Activated CD8-positive, alpha-beta memory T cell treated with anti-CD3 and anti-CD28 coated beads for 24 hours (primary cell): ENCODE measurements around the gene GYPC.
A peak's percentile ranks its signal among the peaks of the same experiment; 100 is the strongest.

Experiments
- DNase-seq: peaks from one replicate; pipeline ENCODE4 v3.0.0-alpha.2; 2020

Gene GYPC

GRCh38 chr2:126652323-126652891 lies 3.6 kb upstream of the GYPC start:
- DNase-seq: no peak

- no peak for DNase-seq
Observed at GRCh38 chr2:126653109-126653508, 2.8 kb upstream of the GYPC start.

- DNase-seq: no peak
Observed at GRCh38 chr2:126653761-126654160, 2.2 kb upstream of the GYPC start.

DNA sequence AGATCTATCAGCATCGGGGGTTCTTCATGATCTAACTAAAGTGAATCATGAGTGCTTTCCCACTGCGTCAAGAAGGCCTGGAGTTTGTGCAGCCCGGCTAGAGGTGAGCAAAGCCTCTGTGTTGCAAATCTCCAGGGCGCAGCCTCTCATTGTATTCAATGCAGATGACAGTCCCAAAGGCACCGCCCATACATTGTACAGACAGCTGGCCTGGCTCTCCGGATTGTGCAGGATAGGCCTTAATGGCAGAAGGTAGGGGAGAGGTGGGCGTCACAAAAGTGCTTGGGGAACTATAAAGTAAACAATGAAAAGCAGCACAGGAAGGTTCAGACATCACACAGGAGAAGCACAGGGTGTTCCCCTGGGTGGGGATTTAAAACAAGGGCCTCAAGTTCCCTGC lies 907 bp upstream of the GYPC start:
- DNase-seq: no peak

GRCh38 chr2:126656431-126657147 lies 631 bp downstream of the GYPC start:
- DNase-seq: peak; percentile 84

GRCh38 chr2:126657148-126657635 lies 1.2 kb downstream of the GYPC start:
- peak; percentile 82 for DNase-seq

DNA sequence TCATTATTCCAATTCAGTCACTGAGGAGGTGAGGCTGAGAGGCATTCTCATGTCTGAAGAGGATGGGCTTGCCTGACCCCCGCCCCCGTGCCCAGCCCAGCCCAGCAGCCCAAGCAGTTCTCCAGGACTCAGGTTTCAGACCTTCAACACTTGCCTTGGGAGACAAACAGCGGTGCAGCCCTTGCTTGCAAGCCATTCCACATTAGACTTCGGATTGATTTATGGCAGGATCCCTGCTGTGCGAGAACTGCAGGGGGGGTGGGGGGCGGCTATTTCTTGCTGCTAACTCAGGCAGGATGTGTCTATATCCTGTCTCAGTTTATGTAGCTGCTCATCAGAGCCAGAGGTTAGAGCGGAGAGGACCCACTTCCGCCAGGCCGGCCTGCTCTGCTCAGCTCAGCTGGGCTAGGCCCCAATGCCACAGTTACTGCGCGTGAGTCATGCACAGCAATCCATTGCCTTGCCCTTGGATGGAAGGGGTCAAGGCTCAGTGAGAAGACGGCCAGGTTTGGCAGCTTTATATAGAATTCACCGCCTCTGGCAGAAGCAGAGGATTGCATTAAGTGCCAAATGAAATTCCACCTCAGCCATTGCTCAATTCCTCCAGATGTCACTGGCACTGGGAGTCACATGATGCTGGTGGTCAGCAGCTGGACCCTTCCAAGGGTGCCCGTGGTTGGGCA lies 1.8 kb downstream of the GYPC start:
- DNase-seq: peak; percentile 85

GRCh38 chr2:126658319-126658904 lies 2.5 kb downstream of the GYPC start:
- DNase-seq: no peak

- DNase-seq: peak; percentile 80
Observed at GRCh38 chr2:126658905-126659561, 3.1 kb downstream of the GYPC start.

DNA sequence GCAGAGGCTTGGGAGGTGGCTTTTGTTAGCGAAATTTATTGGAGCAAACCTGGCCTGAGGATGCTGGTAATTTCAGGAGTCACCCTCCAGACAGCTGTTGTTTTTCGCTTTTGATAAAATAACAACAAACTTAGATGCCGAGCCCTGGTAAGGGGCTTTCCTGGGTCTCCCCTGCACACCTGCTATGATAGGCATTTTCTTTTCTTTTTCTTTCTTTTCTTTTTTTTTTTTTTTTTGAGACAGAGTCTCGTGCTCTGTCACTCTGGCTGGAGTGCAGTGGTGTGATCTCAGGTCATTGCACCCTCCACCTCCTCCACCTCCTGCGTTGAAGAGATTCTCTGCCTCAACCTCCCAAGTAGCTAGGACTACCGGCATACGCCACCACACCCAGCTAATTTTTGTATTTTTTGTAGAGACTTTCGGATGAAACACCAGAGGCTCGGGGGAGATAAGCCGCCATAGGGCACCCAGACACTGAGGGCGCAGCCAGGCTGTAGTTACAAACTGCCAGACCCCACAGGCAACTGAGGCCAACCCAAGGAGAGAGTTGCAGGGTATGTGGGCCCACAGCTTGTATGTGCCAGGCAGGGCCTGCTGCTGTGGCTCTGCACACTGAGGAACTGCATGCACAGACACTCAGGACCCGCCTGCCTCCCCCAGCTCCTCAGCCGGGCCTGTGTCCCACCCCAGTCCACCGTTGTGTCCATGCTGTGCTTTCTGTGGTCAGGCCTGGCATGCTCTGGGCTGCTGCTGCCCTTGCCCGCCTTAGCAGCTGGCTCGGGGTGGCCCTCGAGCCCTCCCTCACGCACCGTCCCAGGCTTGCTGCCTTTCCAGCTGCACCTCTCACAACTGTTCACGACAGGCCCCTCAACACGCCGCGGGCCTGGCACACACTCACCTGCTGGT lies 3.9 kb downstream of the GYPC start:
- DNase-seq: no peak

DNA sequence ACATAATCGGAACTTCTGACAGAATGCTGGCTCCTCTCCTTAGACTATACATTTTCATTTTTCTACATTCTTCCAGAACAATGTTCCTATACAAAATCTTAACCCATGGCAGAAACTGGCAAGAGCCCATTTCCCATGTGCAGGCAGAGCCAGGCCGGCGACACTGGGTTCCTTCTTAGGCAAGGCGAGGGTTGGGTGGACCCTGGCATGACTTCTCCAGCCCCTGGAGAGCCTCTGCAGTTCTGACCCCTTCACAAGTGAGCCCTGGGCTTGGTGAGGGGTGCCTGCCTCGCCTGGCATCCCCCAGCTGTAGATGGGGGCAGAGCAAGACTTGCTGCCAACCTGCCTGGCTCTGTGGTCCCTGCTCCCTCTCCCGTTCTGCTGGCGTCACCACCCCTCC lies 5.0 kb downstream of the GYPC start:
- DNase-seq: no peak

DNA sequence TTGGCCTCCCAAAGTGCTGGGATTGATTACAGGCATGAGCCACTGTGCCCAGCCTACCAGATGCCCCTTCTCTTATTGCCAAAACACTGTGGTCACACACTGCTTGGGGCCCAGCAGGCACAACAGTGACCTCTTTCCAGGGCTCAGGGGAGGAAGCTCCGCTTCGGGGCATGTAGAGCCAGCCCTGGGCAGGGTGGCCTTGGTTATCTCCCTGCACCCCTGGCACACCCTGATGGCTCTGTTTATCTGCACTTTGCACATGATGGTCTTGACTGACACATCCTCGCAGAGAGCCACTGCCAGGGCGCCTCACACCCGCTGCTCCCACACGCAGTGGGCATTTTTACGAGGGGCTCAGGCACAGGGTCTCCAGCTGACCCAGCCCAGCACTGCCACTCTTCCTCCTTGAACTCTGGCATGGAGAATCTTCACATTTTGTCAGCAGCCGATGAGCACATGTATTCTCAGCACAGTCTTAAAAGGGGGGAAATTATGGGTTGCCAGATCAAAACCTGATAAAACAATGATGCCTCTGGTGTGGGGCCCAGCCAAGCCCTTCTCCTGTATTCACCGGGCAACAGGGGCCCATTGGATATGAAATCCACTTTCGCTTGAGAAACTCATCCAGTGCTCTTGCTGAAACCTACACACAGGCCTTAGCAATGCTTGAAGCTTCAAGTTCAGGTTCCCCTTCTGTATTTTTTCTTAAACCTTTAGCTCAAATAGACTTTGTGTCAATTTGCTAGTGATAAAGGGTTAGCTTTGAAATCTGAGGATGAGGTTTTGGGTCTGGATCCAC lies 5.9 kb downstream of the GYPC start:
- DNase-seq: no peak

DNA sequence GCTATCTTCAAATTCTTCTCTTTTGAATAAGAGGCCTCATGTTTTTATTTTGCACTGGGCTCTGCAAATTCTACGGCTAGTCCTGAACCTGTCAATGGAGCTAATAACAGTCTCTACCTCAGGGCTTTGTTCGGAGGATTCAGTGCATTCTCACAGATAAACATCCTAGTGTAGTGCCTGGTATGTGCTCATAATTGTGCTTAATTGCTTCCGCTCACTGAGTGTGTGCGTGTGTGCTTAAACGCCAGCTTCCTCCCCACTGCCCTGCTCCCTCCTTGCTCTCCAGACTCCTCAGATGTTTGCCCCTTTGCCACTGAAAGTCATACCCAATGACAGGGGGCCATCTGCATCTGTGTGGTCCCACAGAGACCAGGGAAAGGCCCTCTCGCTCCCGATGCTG lies 6.7 kb downstream of the GYPC start:
- DNase-seq: no peak

DNA sequence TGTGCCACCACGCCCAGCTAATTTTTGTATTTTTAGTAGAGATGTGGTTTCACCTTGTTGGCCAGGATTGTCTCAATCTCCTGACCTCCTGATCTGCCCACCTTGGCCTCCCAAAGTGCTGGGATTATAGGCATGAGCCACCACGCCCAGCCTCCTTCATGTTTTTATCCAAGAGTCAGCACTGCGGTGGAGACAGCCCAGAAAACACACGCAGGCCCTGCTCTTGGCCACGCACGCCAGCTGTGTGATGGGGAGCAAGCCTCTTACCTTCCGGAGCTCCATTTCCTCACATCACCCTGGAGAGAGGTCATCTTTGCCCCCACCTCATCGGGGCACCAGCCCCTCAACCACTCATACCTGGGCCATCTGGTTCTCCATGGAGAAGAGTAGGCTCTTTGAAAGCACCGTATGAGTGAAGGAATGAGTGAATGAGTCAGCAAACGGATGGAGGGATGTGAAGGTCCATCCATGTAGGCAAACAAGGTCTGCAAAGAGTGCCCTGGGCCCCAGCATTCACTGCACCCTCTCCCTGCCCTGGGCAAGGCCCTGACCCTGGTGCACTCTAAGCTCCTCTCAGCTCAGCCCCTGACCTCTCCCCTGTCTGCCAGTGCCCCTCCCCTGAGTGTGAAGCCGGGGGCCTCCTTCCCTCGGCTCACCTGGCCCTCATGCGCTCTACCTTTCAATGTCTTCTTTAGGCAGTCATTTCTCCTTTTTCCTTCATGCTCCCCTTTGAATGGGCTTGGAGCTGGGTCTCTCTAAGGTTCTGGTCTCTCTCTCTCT lies 7.4 kb downstream of the GYPC start:
- no peak for DNase-seq

GRCh38 chr2:126664234-126664633 lies 8.3 kb downstream of the GYPC start:
- DNase-seq: no peak

DNA sequence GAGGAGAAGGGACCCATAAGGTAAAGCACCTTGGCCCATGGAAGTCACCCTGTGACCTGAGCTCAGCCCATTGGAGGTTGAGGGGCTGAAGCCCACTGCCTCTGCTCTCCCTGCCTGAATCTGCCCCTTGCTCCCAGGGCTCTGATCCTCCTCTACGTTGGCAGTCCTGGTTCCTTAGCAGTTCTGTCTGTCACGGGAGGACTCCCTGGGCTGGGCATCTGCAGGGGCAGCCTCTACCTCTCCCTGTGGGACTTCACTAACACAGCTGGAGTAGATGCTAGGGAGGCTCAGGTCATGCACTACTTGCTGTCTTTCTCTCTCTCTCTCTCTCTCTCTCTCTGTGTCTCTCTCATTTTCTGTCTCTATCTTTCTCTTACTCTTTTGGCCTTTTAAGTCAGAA lies 8.7 kb downstream of the GYPC start:
- DNase-seq: no peak

DNA sequence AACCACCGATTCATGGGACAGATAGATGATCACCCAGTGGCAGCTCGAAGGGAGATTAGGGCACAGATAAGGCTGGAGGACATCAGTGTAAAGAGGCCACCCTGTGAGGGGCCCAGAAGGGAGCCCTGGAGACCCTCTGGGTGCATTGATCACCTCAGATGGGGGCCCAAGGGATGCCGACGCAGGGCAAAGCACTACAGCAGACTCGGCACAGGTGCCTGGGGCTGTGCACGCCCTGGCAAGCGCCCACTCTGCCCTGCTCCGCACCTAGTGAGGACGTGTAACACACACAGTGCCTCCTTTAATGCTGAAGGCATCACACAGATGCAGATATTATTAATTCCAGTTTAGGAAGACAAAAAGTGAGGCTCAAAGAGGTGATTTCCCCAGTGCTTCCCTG lies 9.5 kb downstream of the GYPC start:
- DNase-seq: no peak

DNA sequence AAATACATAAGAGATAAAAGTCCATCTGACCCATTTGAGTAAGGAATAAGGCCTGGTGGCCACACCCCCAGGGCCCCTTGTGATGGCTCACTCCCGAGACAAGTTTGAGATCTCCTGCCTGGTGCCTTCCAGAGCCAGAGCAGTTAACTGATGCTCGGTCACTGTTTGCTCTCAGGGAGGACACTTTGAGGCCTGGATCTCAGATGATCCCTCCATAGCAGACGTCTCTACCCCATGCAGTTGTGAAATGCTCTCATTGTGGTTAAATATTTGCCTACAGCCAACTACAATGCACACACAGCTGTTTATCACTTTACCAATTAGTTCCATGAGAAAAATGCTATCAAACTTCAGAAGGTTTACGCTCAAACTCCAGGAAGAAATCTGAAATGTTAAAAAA lies 12.3 kb downstream of the GYPC start:
- DNase-seq: no peak

- DNase-seq: no peak
Observed at GRCh38 chr2:126669772-126670171, 13.8 kb downstream of the GYPC start.

GRCh38 chr2:126671488-126671887 lies 15.5 kb downstream of the GYPC start:
- no peak for DNase-seq
